Measurements from ENCODE around the gene HEATR5A. TPM values are rescaled to one million over a fixed set of nuclear protein-coding genes. Genes with fewer than 3 reads are reported as not detected.

Gene HEATR5A
- total RNA-seq, 3 donors from 2014 or later = 53.3 to 80.0 (median 56.8) TPM

DNA sequence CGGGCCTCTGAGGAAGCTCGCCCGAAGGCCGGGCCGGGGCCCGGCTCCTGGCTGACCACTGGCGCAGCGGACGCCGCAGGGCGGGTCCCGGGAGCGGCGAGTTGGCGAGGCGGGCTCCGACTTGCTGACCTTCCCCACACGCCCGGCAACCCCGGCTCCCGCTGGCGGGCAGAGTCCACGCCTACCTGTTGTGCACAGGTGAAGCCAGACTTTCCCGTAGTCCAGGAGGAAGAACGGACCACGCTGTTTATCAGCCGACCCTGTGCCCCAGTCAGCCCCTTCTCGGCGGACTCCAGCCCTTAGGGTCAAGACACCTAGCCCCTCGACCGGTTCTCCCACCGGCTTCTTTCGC, 407 bp downstream of the HEATR5A start:
- TF ChIP-seq, protein P1, sequence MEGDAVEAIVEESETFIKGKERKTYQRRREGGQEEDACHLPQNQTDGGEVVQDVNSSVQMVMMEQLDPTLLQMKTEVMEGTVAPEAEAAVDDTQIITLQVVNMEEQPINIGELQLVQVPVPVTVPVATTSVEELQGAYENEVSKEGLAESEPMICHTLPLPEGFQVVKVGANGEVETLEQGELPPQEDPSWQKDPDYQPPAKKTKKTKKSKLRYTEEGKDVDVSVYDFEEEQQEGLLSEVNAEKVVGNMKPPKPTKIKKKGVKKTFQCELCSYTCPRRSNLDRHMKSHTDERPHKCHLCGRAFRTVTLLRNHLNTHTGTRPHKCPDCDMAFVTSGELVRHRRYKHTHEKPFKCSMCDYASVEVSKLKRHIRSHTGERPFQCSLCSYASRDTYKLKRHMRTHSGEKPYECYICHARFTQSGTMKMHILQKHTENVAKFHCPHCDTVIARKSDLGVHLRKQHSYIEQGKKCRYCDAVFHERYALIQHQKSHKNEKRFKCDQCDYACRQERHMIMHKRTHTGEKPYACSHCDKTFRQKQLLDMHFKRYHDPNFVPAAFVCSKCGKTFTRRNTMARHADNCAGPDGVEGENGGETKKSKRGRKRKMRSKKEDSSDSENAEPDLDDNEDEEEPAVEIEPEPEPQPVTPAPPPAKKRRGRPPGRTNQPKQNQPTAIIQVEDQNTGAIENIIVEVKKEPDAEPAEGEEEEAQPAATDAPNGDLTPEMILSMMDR (IDR thresholded peaks at IDR 0.05) = no peak
- H3K9me3 ChIP-seq = no peaks in the 10 kb centered on the region
- H3K36me3 ChIP-seq (ENCODE audit: low read depth) = no peaks in the 10 kb centered on the region
- intact Hi-C loops (cut with DNase I, micrococcal nuclease) = no loop called here
- DNase-seq = peak; percentile 76 to 90 (median 89)
- peak overlapping the region; percentile 97 for H3K4me3 ChIP-seq
- ATAC-seq = peak; percentile 88
- peaks cover 11% of the 10 kb centered on the region for H3K4me1 ChIP-seq (ENCODE audit: low read depth)

DNA sequence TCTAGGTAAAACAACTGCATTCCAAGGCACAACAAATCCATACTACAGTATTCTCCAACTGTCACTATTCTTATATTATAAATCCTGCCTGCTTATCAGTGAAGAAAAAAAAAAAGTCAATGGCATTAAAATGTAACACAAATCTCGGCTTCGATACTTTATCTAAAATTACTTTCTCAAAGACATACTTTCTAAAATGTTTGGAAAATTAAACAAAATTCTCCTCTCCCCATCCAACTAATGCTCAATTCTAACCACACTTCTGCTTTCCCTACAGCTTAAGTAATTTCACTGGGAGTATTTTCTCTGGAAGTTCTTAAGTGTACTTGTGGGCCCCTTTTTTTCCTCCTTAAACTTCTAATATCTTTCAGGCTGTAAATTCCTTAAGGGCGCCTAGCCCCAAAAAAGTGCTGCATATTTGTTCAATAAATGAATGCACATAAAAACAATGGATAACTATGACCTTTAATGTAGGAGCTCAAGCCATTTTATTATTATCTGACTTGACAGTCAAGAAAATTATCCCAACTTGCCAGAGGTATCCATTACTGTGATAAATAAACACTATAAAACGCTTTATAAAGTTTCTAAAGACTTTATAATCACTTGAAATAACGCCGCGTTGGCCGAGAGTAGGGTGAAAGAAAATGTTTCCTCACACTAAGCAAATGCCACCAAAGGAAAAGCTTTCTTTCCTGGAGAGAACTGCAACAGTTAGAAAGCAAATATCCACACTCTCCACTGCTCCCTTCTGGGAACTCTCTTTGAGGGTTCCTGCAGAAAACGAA, 977 bp downstream of the HEATR5A start:
- TF ChIP-seq, protein P1 (IDR thresholded peaks at IDR 0.05) = no peak
- ATAC-seq (no peak), DNase-seq (no peak)
- intact Hi-C loops (cut with DNase I, micrococcal nuclease) = no loop called here
- Histone ChIP-seq H3K4me1 (ENCODE audit: low read depth) (peaks cover 11% of the 10 kb centered on the region), H3K4me3 (peak overlapping the region; percentile 97), H3K9me3 (no peaks in the 10 kb centered on the region), H3K36me3 (ENCODE audit: low read depth) (no peaks in the 10 kb centered on the region)

DNA sequence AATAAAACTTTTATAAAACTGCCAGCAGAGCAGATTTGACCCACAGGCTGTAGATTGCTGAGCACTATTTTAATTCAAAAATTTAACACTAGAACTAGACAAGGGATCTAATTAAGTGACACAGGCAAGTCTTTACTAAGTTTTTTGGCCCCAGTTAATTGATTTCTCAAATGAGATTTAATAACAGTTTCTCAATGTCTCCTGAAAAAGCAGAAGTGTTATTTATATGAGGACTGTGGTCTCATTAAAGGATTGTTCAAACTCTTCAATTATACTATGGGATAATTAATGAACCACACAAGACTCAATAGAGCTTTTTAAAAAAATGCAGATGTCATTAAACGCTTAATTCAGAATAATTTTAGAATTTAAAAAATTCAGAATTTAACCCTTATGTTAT, 1.9 kb downstream of the HEATR5A start:
- Histone ChIP-seq H3K4me1 (ENCODE audit: low read depth) (peaks cover 11% of the 10 kb centered on the region), H3K36me3 (ENCODE audit: low read depth) (no peaks in the 10 kb centered on the region), H3K9me3 (no peaks in the 10 kb centered on the region), H3K4me3 (no peak overlapping the region)
- ATAC-seq (no peak), DNase-seq (no peak)
- intact Hi-C loops (cut with DNase I, micrococcal nuclease) = no loop called here
- TF ChIP-seq, protein P1 (IDR thresholded peaks at IDR 0.05) = no peak

DNA sequence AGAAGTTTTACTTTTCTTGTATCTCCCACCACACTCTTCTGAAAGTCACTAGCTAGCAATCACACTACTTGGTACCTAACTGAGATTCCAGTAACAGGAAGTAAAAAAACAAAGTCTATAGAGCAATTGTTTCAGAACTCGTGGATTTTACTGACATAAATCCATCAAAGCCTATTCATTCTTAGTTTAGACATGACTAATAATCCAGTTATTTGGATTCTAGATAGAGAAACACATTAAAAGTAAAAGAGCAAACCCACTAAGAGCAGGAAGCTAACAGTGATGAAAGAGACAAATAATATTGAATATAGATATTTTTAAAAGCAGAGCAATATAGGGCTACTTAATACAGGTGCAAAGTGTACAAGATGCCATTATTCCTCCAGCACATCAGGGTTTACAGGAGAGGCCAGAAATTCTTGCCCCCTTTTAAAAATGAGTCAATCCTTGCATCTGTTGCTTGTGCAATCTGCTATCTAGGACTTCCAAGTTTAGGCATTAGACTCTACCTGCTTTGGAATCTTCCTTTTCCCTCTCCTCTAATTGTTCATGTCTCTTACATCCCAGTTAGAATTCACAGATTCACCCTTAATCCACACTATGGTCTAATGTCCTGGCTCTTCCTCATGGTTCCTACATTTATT, 6.0 kb downstream of the HEATR5A start:
- intact Hi-C loops (cut with DNase I, micrococcal nuclease) = no loop called here
- TF ChIP-seq, protein P1 (IDR thresholded peaks at IDR 0.05) = no peak
- no peak for DNase-seq
- H3K4me3 ChIP-seq = no peak overlapping the region
- ATAC-seq = no peak
- no peaks in the 10 kb centered on the region for H3K36me3 ChIP-seq (ENCODE audit: low read depth)
- H3K4me1 ChIP-seq (ENCODE audit: low read depth) = peaks cover 12% of the 10 kb centered on the region
- H3K9me3 ChIP-seq = no peaks in the 10 kb centered on the region

DNA sequence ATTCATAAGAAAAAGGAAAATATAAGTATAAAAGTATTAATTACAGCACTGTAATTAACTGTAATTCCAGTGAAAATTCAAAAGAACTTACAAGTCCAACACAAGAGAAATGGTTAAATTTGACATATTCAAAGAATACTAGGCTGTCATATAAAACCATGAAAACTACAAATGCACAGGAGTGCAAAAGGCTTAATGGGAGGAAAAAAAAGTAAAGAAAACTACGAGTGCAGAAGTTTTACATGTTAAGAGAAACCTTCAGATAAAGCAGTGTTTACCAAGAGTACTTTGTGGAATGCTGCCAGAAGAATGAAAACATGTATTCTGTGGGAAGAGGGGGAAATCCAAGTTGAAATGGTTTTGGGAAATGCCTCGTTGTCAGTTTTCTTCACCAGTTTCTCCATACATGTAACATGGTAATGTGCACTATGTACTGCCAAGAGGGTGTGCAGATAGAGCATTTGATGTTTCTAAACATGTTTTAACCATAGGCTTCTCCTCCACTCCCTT, 9.1 kb downstream of the HEATR5A start:
- DNase-seq (no peak), ATAC-seq (no peak)
- Histone ChIP-seq H3K36me3 (ENCODE audit: low read depth) (no peaks in the 10 kb centered on the region), H3K4me3 (no peak overlapping the region), H3K4me1 (ENCODE audit: low read depth) (peaks cover 5% of the 10 kb centered on the region), H3K9me3 (no peaks in the 10 kb centered on the region)
- intact Hi-C loops (cut with DNase I, micrococcal nuclease) = no loop called here
- TF ChIP-seq, protein P1 (IDR thresholded peaks at IDR 0.05) = no peak

Measured in mucosa of descending colon (tissue), 3 donors.